A673 (cell line): ENCODE data around the gene ITGB3. TPM values are rescaled to one million over a fixed set of nuclear protein-coding genes. Genes with fewer than 3 reads are reported as not detected.

Experiments used
- BruUV-seq: library from RNA; stranded (reverse); fragments of 400-500 nt; replicated peaks from 2 replicates; lab custom pipeline; 2021; lab: Mats Ljungman, UMichigan
- CTCF ChIA-PET: fragments of 300-600 bp; sonication (Branson Sonifier 250); formaldehyde crosslinking; loops from one replicate; lab custom pipeline; 2022; ENCODE audit warnings: antibody characterized with exemption; lab: Charles Lee
- POLR2A ChIA-PET: fragments of 300-600 bp; sonication (Branson Sonifier 250); formaldehyde crosslinking; loops from one replicate; lab custom pipeline; 2022; ENCODE audit warnings: antibody characterized with exemption; ENCODE audit not compliant: low non-redundant PET; lab: Charles Lee
- DNase-seq: peaks from one replicate; pipeline ENCODE4 v3.0.0-alpha.2; 2015; ENCODE audit warnings: low spot score
- H3K27ac ChIP-seq: fragments of 200-600 bp; sonication (generic); 2 replicates; pipeline ENCODE4 v1.5.1; 2016; ENCODE audit warnings: mixed run types, low read depth, mild to moderate bottlenecking, mixed read lengths, antibody characterized with exemption, low read length; ENCODE audit not compliant: poor library complexity, severe bottlenecking
- H3K27me3 ChIP-seq: fragments of 200-600 bp; sonication (generic); replicated peaks from 2 replicates; pipeline ENCODE4 v1.6.1; 2017; ENCODE audit warnings: mixed run types, low read depth, mild to moderate bottlenecking, mixed read lengths, antibody characterized with exemption, low read length; ENCODE audit not compliant: insufficient read depth, poor library complexity
- H3K36me3 ChIP-seq: fragments of 200-600 bp; sonication (generic); 2 replicates; pipeline ENCODE4 v1.6.1; 2016; ENCODE audit warnings: mixed run types, mild to moderate bottlenecking, mixed read lengths, antibody characterized with exemption, low read length; ENCODE audit not compliant: insufficient read depth, poor library complexity, severe bottlenecking
- H3K4me1 ChIP-seq: fragments of 200-600 bp; sonication (generic); 2 replicates; pipeline ENCODE4 v1.6.1; 2017; ENCODE audit warnings: mixed run types, mild to moderate bottlenecking, mixed read lengths, antibody characterized with exemption, low read length; ENCODE audit not compliant: insufficient read depth, poor library complexity, severe bottlenecking
- H3K4me3 ChIP-seq: fragments of 200-600 bp; sonication (generic); 2 replicates; pipeline ENCODE4 v1.5.1; 2016; ENCODE audit warnings: low read depth, mixed run types, mild to moderate bottlenecking, mixed read lengths, low read length; ENCODE audit not compliant: poor library complexity, severe bottlenecking
- H3K9me3 ChIP-seq: fragments of 200-600 bp; sonication (generic); 2 replicates; pipeline ENCODE4 v1.6.1; 2016; ENCODE audit warnings: mixed run types, low read depth, mild to moderate bottlenecking, mixed read lengths, antibody characterized with exemption, low read length; ENCODE audit not compliant: poor library complexity, severe bottlenecking
- EZH2 ChIP-seq: fragments of 200-600 bp; sonication (generic); IDR thresholded peaks from 2 replicates; pipeline ENCODE4 v1.6.1; 2017; ENCODE audit warnings: borderline replicate concordance, low read depth, mild to moderate bottlenecking, mixed read lengths, antibody characterized with exemption, low read length; ENCODE audit not compliant: poor library complexity, severe bottlenecking
- intact Hi-C: fragments of 100-400 bp; cut with micrococcal nuclease; formaldehyde crosslinking; loops from one replicate; pipeline ENCODE4 v1.10.0; 2022; ENCODE audit not compliant: unreplicated experiment
- total RNA-seq: library from RNA; stranded (reverse); gene quantifications from 2 replicates; pipeline ENCODE4 v1.2.3, GENCODE V29; 2021
- TF ChIP-seq, protein P1 (sequence below): fragments of 300-800, 200-600 bp; sonication (generic); conservative IDR thresholded peaks from 2 replicates; pipeline ENCODE4 v1.5.1; 2017; ENCODE audit warnings: low read depth, mild to moderate bottlenecking, antibody characterized with exemption, low read length, moderate library complexity, mixed read lengths

The ITGB3 gene
- total RNA-seq, 1 experiment from 2014 or later, result not detected

- no peak for DNase-seq
- peak overlapping the region; percentile 40 for H3K4me3 ChIP-seq
- no TSS peak for BruUV-seq
- ChIA-PET CTCF (no interaction called here), POLR2A (no interaction called here)
- intact Hi-C loops, result no loop called here
- no peaks in the 10 kb centered on the region for H3K9me3 ChIP-seq
- H3K27ac ChIP-seq, result no peak overlapping the region
- no peaks in the 10 kb centered on the region for H3K36me3 ChIP-seq
- TF ChIP-seq, protein P1, sequence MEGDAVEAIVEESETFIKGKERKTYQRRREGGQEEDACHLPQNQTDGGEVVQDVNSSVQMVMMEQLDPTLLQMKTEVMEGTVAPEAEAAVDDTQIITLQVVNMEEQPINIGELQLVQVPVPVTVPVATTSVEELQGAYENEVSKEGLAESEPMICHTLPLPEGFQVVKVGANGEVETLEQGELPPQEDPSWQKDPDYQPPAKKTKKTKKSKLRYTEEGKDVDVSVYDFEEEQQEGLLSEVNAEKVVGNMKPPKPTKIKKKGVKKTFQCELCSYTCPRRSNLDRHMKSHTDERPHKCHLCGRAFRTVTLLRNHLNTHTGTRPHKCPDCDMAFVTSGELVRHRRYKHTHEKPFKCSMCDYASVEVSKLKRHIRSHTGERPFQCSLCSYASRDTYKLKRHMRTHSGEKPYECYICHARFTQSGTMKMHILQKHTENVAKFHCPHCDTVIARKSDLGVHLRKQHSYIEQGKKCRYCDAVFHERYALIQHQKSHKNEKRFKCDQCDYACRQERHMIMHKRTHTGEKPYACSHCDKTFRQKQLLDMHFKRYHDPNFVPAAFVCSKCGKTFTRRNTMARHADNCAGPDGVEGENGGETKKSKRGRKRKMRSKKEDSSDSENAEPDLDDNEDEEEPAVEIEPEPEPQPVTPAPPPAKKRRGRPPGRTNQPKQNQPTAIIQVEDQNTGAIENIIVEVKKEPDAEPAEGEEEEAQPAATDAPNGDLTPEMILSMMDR, result no peak
- TF ChIP-seq EZH2, result no peak
- H3K4me1 ChIP-seq, result no peaks in the 10 kb centered on the region
- peaks cover 13% of the 10 kb centered on the region for H3K27me3 ChIP-seq
Measured at GRCh38 chr17:47252766-47253512, 688 bp upstream of the ITGB3 start.

- intact Hi-C loops, result no loop called here
Measured at GRCh38 chr17:47254403-47254943, 846 bp downstream of the ITGB3 start.

GRCh38 chr17:47257651-47258339 lies 4.2 kb downstream of the ITGB3 start:
- no TSS peak for BruUV-seq
- no peaks in the 10 kb centered on the region for H3K36me3 ChIP-seq
- H3K9me3 ChIP-seq, result no peaks in the 10 kb centered on the region
- no peak overlapping the region for H3K4me3 ChIP-seq
- H3K27ac ChIP-seq, result no peak overlapping the region
- TF ChIP-seq EZH2, result no peak
- TF ChIP-seq, protein P1, result no peak
- CTCF ChIA-PET, result no interaction called here
- POLR2A ChIA-PET, result no interaction called here
- H3K4me1 ChIP-seq, result no peaks in the 10 kb centered on the region
- peaks cover 13% of the 10 kb centered on the region for H3K27me3 ChIP-seq
- no peak for DNase-seq
- intact Hi-C loops, result no loop called here

More at GRCh38 chr17:47254403-47254943, 846 bp downstream of the ITGB3 start:
- DNase-seq, result no peak
- CTCF ChIA-PET, result no interaction called here
- Histone ChIP-seq H3K4me3 (peak overlapping the region; percentile 40), H3K36me3 (no peaks in the 10 kb centered on the region), H3K27me3 (peaks cover 13% of the 10 kb centered on the region), H3K4me1 (no peaks in the 10 kb centered on the region), H3K9me3 (no peaks in the 10 kb centered on the region), H3K27ac (no peak overlapping the region)
- TF ChIP-seq EZH2, result no peak
- TF ChIP-seq, protein P1, result no peak
- BruUV-seq, result no TSS peak
- POLR2A ChIA-PET, result no interaction called here
